ENCODE data around the gene HERPUD2.
"Not testable (repeated sequence)": the region's sequence is repeated elsewhere in the genome, so short reads cannot be mapped to it uniquely, and the experiment has no call there.

The HERPUD2 gene

DNA sequence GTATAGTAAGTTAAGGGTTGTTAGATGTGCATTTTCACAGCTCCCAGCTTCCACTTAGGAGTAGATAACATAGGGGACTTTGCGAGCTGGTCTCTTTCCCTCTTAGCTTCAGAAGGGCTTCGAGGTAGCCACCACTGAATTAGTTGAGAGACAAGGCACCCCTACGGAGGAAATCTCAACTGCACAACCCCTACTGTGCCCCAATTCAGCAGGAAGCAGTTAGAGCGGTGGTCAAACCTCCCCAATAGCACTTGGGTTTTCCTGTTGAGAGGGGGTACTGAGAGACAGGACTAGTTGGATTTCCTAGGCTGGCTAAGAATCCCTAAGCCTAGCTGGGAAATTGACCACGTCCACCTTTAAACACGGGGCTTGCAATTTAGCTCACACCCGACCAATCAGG, 1.1 kb upstream of the HERPUD2 start:
- FAIRE-seq (no peak), DNase-seq (ENCODE audit: insufficient read length, low spot score) (no peak)
- TF ChIP-seq, protein P1, sequence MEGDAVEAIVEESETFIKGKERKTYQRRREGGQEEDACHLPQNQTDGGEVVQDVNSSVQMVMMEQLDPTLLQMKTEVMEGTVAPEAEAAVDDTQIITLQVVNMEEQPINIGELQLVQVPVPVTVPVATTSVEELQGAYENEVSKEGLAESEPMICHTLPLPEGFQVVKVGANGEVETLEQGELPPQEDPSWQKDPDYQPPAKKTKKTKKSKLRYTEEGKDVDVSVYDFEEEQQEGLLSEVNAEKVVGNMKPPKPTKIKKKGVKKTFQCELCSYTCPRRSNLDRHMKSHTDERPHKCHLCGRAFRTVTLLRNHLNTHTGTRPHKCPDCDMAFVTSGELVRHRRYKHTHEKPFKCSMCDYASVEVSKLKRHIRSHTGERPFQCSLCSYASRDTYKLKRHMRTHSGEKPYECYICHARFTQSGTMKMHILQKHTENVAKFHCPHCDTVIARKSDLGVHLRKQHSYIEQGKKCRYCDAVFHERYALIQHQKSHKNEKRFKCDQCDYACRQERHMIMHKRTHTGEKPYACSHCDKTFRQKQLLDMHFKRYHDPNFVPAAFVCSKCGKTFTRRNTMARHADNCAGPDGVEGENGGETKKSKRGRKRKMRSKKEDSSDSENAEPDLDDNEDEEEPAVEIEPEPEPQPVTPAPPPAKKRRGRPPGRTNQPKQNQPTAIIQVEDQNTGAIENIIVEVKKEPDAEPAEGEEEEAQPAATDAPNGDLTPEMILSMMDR (IDR thresholded peaks at IDR 0.05; ENCODE audit: insufficient read depth, missing control alignments) = no peak

DNA sequence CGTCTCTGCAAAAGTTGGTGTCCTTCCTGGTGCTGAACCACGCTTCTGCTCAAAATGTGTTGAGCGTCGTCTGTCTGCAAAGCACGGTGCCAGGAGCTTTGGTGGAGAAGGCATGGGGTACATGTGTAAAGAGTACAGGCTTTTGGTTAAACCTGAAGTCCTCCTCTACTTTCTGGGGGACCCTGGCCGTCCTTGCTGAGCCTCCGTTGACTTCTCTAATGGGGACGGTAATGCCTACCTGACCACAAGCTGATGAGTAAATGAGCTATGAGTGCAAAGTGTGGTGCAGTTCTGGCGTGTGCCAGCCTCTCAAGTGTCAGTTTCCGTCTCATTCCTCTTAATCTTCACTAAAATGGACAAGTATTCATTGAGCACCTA, 527 bp upstream of the HERPUD2 start:
- no peak for FAIRE-seq
- no peak for DNase-seq (ENCODE audit: insufficient read length, low spot score)

GRCh38 chr7:35694161-35694783, 663 bp downstream of the HERPUD2 start:
- FAIRE-seq (no peak), DNase-seq (ENCODE audit: insufficient read length, low spot score) (no peak)
- TF ChIP-seq, protein P1 (IDR thresholded peaks at IDR 0.05; ENCODE audit: insufficient read depth, missing control alignments) = no peak

More for the DNA sequence above, 527 bp upstream of the HERPUD2 start:
- TF ChIP-seq, protein P1 (IDR thresholded peaks at IDR 0.05; ENCODE audit: insufficient read depth, missing control alignments) = no peak

GRCh38 chr7:35691827-35692307, 3.1 kb downstream of the HERPUD2 start:
- TF ChIP-seq, protein P1 (IDR thresholded peaks at IDR 0.05; ENCODE audit: insufficient read depth, missing control alignments) = no peak
- DNase-seq (ENCODE audit: insufficient read length, low spot score) (no peak), FAIRE-seq (no peak)

GRCh38 chr7:35691366-35691765, 3.6 kb downstream of the HERPUD2 start:
- FAIRE-seq (no peak), DNase-seq (ENCODE audit: insufficient read length, low spot score) (no peak)
- TF ChIP-seq, protein P1 (IDR thresholded peaks at IDR 0.05; ENCODE audit: insufficient read depth, missing control alignments) = no peak

GRCh38 chr7:35690614-35691013, 4.3 kb downstream of the HERPUD2 start:
- DNase-seq (ENCODE audit: insufficient read length, low spot score); FAIRE-seq: not testable (repeated sequence)

GRCh38 chr7:35685781-35686180, 9.2 kb downstream of the HERPUD2 start:
- DNase-seq (ENCODE audit: insufficient read length, low spot score) (no peak), FAIRE-seq (no peak)
- TF ChIP-seq, protein P1 (IDR thresholded peaks at IDR 0.05; ENCODE audit: insufficient read depth, missing control alignments) = no peak

All from D721Med (cell line).